SK-N-SH treated with all-trans-retinoic acid at 6 μM for 48 hours (cell line): ENCODE data around the gene TOM1L2.

Experiments
- ARNTL ChIP-seq: fragments of 450-650 bp; formaldehyde crosslinking; IDR thresholded peaks from 2 replicates; pipeline ENCODE4 v1.5.0; 2020; ENCODE audit warnings: low read depth, mild to moderate bottlenecking, moderate library complexity, borderline replicate concordance
- BACH2 ChIP-seq: fragments of 250-450 bp; sonication (Bioruptor Pico); IDR thresholded peaks from 2 replicates; pipeline ENCODE4 v1.9.0; 2021; ENCODE audit warnings: mild to moderate bottlenecking, borderline replicate concordance
- CREB5 ChIP-seq: fragments of 250-450 bp; sonication (Bioruptor Pico); IDR thresholded peaks from 2 replicates; pipeline ENCODE4 v1.5.1; 2020; ENCODE audit warnings: low read depth, mild to moderate bottlenecking, moderate library complexity
- CSDC2 ChIP-seq: fragments of 250-450 bp; sonication (Bioruptor Pico); IDR thresholded peaks from 2 replicates; pipeline ENCODE4 v1.5.0; 2020; ENCODE audit warnings: mild to moderate bottlenecking, moderate library complexity
- POU6F1 ChIP-seq: fragments of 250-450 bp; sonication (Bioruptor Pico); IDR thresholded peaks from 2 replicates; pipeline ENCODE4 v1.8.0; 2021; ENCODE audit warnings: low read depth, mild to moderate bottlenecking, moderate library complexity, borderline replicate concordance
- PPARA ChIP-seq: fragments of 250-450 bp; sonication (Bioruptor Pico); IDR thresholded peaks from 2 replicates; pipeline ENCODE4 v1.5.0; 2020; ENCODE audit warnings: mild to moderate bottlenecking, borderline replicate concordance
- SNAI2 ChIP-seq: fragments of 250-450 bp; sonication (Bioruptor Pico); IDR thresholded peaks from 2 replicates; pipeline ENCODE4 v1.5.0; 2020; ENCODE audit warnings: mild to moderate bottlenecking, moderate library complexity
- TCF4 ChIP-seq: fragments of 250-450 bp; sonication (Bioruptor Pico); IDR thresholded peaks from 2 replicates; pipeline ENCODE4 v1.8.0; 2021; ENCODE audit warnings: mild to moderate bottlenecking, moderate library complexity, borderline replicate concordance
- ZFP30 ChIP-seq: fragments of 450-650 bp; formaldehyde crosslinking; IDR thresholded peaks from 2 replicates; pipeline ENCODE4 v1.5.0; 2022; ENCODE audit warnings: mild to moderate bottlenecking, moderate library complexity
- ZNF565 ChIP-seq: fragments of 450-650 bp; formaldehyde crosslinking; conservative IDR thresholded peaks from 2 replicates; pipeline ENCODE4 v1.5.0; 2020; ENCODE audit warnings: low read depth, mild to moderate bottlenecking, moderate library complexity
- ZNF70 ChIP-seq: fragments of 450-650 bp; formaldehyde crosslinking; IDR thresholded peaks from 2 replicates; pipeline ENCODE4 v1.5.0; 2020; ENCODE audit warnings: mild to moderate bottlenecking, moderate library complexity
- TF ChIP-seq, protein P1 (sequence below): fragments of 250-450 bp; sonication (Bioruptor Pico); IDR thresholded peaks from 2 replicates; pipeline ENCODE4 v1.5.0; 2020; ENCODE audit warnings: mild to moderate bottlenecking, moderate library complexity
- TF ChIP-seq, protein P2 (sequence below): fragments of 250-450 bp; sonication (Bioruptor Pico); IDR thresholded peaks from 2 replicates; pipeline ENCODE4 v1.8.0; 2020; ENCODE audit warnings: mild to moderate bottlenecking, moderate library complexity, borderline replicate concordance

GRCh38 chr17:17937201-17937853 lies 34.9 kb downstream of the TOM1L2 start:
- TF ChIP-seq POU6F1 (no peak), ZNF70 (CRISPR knock-in tag) (no peak), ZNF565 (CRISPR knock-in tag) (no peak), CSDC2 (CRISPR knock-in tag) (no peak), SNAI2 (CRISPR knock-in tag) (no peak), ARNTL (CRISPR knock-in tag) (no peak), BACH2 (CRISPR knock-in tag) (no peak), PPARA (CRISPR knock-in tag) (no peak), CREB5 (CRISPR knock-in tag) (no peak), ZFP30 (no peak), TCF4 (no peak)
- TF ChIP-seq, protein P1, sequence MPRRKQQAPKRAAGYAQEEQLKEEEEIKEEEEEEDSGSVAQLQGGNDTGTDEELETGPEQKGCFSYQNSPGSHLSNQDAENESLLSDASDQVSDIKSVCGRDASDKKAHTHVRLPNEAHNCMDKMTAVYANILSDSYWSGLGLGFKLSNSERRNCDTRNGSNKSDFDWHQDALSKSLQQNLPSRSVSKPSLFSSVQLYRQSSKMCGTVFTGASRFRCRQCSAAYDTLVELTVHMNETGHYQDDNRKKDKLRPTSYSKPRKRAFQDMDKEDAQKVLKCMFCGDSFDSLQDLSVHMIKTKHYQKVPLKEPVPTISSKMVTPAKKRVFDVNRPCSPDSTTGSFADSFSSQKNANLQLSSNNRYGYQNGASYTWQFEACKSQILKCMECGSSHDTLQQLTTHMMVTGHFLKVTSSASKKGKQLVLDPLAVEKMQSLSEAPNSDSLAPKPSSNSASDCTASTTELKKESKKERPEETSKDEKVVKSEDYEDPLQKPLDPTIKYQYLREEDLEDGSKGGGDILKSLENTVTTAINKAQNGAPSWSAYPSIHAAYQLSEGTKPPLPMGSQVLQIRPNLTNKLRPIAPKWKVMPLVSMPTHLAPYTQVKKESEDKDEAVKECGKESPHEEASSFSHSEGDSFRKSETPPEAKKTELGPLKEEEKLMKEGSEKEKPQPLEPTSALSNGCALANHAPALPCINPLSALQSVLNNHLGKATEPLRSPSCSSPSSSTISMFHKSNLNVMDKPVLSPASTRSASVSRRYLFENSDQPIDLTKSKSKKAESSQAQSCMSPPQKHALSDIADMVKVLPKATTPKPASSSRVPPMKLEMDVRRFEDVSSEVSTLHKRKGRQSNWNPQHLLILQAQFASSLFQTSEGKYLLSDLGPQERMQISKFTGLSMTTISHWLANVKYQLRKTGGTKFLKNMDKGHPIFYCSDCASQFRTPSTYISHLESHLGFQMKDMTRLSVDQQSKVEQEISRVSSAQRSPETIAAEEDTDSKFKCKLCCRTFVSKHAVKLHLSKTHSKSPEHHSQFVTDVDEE (CRISPR knock-in tag): no peak
- TF ChIP-seq, protein P2, sequence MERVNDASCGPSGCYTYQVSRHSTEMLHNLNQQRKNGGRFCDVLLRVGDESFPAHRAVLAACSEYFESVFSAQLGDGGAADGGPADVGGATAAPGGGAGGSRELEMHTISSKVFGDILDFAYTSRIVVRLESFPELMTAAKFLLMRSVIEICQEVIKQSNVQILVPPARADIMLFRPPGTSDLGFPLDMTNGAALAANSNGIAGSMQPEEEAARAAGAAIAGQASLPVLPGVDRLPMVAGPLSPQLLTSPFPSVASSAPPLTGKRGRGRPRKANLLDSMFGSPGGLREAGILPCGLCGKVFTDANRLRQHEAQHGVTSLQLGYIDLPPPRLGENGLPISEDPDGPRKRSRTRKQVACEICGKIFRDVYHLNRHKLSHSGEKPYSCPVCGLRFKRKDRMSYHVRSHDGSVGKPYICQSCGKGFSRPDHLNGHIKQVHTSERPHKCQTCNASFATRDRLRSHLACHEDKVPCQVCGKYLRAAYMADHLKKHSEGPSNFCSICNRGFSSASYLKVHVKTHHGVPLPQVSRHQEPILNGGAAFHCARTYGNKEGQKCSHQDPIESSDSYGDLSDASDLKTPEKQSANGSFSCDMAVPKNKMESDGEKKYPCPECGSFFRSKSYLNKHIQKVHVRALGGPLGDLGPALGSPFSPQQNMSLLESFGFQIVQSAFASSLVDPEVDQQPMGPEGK (CRISPR knock-in tag): no peak
